Measurements from ENCODE around the gene TSSK3. TPM values are rescaled to one million over a fixed set of nuclear protein-coding genes. Genes with fewer than 3 reads are reported as not detected.

The TSSK3 gene
- total and polyA plus RNA-seq, 2 of the 8 experiments (the other 6 are each of a cell fraction or from before 2014, with no cell fraction given): 1.2 TPM

- 5% methylated on average over 15 of the region's 15 CpGs; no CpG with 5 or more reads in 1 of the 2 experiments for WGBS, 2 experiments (ENCODE audit: extremely low coverage in 1 of 2, insufficient coverage in 1 of 2, insufficient read length in 1 of 2, insufficient replicate concordance in 2 of 2, low coverage in 1 of 2, low lambda C conversion rate in 2 of 2, missing lambda C conversion rate in 1 of 2)
Measured at GRCh38 chr1:32393832-32394140, 31.4 kb downstream of the TSSK3 start.

More at GRCh38 chr1:32393832-32394140, 31.4 kb downstream of the TSSK3 start:
- Histone ChIP-seq H3K79me2 (ENCODE audit: control insufficient read depth in 1 of 2, insufficient read depth in 2 of 2, low read length in 2 of 2) (peaks cover 4 to 29% of the 10 kb centered on the region in 2 experiments), H3K18ac (ENCODE audit: extremely low read depth, low read length) (peak overlapping the region; percentile 88), H2BK120ac (replicated peaks; ENCODE audit: low read depth, low read length) (no peak overlapping the region), H3K9ac (replicated peaks in 1 of 4; ENCODE audit: extremely low read depth in 1 of 4, low read depth in 3 of 4, low read length in 3 of 4) (peak overlapping the region; percentile 66 to 99 (median 97)), H3K27ac (ENCODE audit: low read depth, low read length) (peak overlapping the region; percentile 95), H3K4ac (replicated peaks; ENCODE audit: insufficient read length, low read depth, low read length) (no peak overlapping the region), H2AFZ (ENCODE audit: low read length) (0 out of 2 replicates have a peak overlapping the region, but pooled peaks have one; percentile 38), H2BK20ac (ENCODE audit: low read length) (no peak overlapping the region), H3K36me3 (ENCODE audit: control insufficient read depth in 2 of 4, insufficient read depth in 4 of 4, low read length in 3 of 4) (peaks cover 3 to 15% (median 11%) of the 10 kb centered on the region in 4 experiments; a peak in 5 of 8 replicates), H2BK12ac (ENCODE audit: low read depth, low read length) (peak overlapping the region; percentile 84), H3K4me3 (ENCODE audit: extremely low read depth in 1 of 4, insufficient read depth in 2 of 4, low read depth in 3 of 4, low read length in 4 of 4) (peak overlapping the region; percentile 79 to 100 (median 94)), H3K14ac (ENCODE audit: insufficient read length) (no peak overlapping the region), H3K56ac (replicated peaks; ENCODE audit: insufficient read length, low read depth, low read length) (no peak overlapping the region), H4K8ac (ENCODE audit: extremely low read depth, insufficient read depth, low read length) (peak overlapping the region; percentile 100), H3K23me2 (ENCODE audit: low read depth, low read length) (peaks cover 4% of the 10 kb centered on the region; the same call in 1 of the 2 replicates), H4K20me1 (replicated peaks in 1 of 2; ENCODE audit: control insufficient read depth in 1 of 2, insufficient read depth in 2 of 2, low read length in 2 of 2) (peaks cover 0 to 6% of the 10 kb centered on the region in 2 experiments), H3K23ac (ENCODE audit: insufficient read length) (no peak overlapping the region), H3K9me3 (ENCODE audit: insufficient read depth in 2 of 2, low read depth in 1 of 2, low read length in 1 of 2) (no peaks in the 10 kb centered on the region), H3K27me3 (replicated peaks in 1 of 4; ENCODE audit: control insufficient read depth in 3 of 4, extremely low read depth in 1 of 4, insufficient read depth in 3 of 4, low read length in 3 of 4) (no peaks in the 10 kb centered on the region), H2BK15ac (ENCODE audit: low read length) (no peak overlapping the region), H3K79me1 (ENCODE audit: low read depth, low read length) (peaks cover 7% of the 10 kb centered on the region), H3K4me2 (ENCODE audit: insufficient read depth in 1 of 2, low read depth in 2 of 2, low read length in 2 of 2) (peak overlapping the region; percentile 84 to 90), H4K5ac (ENCODE audit: insufficient read length, low read depth, low read length) (peak overlapping the region; percentile 47), H4K91ac (replicated peaks; ENCODE audit: insufficient read length, low read length) (no peak overlapping the region), H2AK5ac (ENCODE audit: low read depth, low read length) (no peak overlapping the region; the same call in 1 of the 2 replicates), H2BK5ac (ENCODE audit: low read depth, low read length) (peak overlapping the region; percentile 99), H3K4me1 (replicated peaks in 1 of 4; ENCODE audit: control insufficient read depth in 3 of 4, insufficient read depth in 4 of 4, low read length in 3 of 4) (peaks cover 0 to 8% (median 3%) of the 10 kb centered on the region in 4 experiments; a peak in 4 of 7 replicates)
- ChIA-PET CTCF (ENCODE audit: partially characterized antibody) (no interaction called here), POLR2A (ENCODE audit: partially characterized antibody) (interaction anchor here (0.6 to 3.8 kb wide), 25 partner anchors 9 to 384 kb away, joined by 3 to 13 read pairs (median 4); partner anchors contain the start of genes FAM229A, IQCC, MARCKSL1 and RBBP4)
- TF ChIP-seq TAF7 (optimal IDR thresholded peaks at IDR 0.05; ENCODE audit: borderline replicate concordance, low read depth, low read length) (no peak), SP1 (IDR thresholded peaks at IDR 0.05; ENCODE audit: low read depth, low read length) (no peak), GTF2F1 (IDR thresholded peaks at IDR 0.05; ENCODE audit: borderline replicate concordance, low read depth, low read length) (no peak), POLR2AphosphoS5 (IDR thresholded peaks at IDR 0.05; ENCODE audit: low read depth, low read length) (no peak; the same call in 1 of the 2 replicates), SAP30 (IDR thresholded peaks at IDR 0.05; ENCODE audit: insufficient read depth, insufficient replicate concordance, low read length) (peak; percentile 91), USF2 (IDR thresholded peaks at IDR 0.05; ENCODE audit: low read length) (no peak), CBX5 (IDR thresholded peaks at IDR 0.05; ENCODE audit: low read depth, low read length) (no peak)
- DNase-seq (ENCODE audit: low read depth in 1 of 2, low spot score in 2 of 2): no peak
- FAIRE-seq: no peak

Measured in H1 (cell line).